NK-92 (cell line): ENCODE measurements around the gene TGFBR2.

Experiments used
- DNase-seq: peaks from one replicate; lab custom pipeline; 2025; ENCODE audit not compliant: unreplicated experiment; lab: John Stamatoyannopoulos, UW

Gene TGFBR2

DNA sequence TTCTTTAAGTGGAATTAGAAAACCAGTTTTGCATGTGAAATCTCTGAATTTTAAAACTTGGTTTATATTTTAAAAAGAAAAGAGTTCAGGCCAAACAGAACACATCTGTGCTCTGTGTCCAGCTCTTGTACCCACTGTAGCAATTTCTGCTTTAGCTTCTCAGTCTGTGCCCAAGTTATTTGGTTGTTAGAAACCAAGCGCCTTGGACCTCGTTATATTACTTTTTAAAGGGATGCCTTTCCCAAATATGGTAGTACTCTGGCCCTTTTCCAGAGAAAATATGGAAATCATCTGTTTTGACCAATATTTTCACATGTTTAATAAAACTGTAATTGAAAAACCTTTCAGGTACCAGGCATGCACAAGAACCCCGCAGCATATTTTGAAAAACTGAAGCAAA is 27.3 kb downstream of the TGFBR2 start:
- DNase-seq: no peak

DNA sequence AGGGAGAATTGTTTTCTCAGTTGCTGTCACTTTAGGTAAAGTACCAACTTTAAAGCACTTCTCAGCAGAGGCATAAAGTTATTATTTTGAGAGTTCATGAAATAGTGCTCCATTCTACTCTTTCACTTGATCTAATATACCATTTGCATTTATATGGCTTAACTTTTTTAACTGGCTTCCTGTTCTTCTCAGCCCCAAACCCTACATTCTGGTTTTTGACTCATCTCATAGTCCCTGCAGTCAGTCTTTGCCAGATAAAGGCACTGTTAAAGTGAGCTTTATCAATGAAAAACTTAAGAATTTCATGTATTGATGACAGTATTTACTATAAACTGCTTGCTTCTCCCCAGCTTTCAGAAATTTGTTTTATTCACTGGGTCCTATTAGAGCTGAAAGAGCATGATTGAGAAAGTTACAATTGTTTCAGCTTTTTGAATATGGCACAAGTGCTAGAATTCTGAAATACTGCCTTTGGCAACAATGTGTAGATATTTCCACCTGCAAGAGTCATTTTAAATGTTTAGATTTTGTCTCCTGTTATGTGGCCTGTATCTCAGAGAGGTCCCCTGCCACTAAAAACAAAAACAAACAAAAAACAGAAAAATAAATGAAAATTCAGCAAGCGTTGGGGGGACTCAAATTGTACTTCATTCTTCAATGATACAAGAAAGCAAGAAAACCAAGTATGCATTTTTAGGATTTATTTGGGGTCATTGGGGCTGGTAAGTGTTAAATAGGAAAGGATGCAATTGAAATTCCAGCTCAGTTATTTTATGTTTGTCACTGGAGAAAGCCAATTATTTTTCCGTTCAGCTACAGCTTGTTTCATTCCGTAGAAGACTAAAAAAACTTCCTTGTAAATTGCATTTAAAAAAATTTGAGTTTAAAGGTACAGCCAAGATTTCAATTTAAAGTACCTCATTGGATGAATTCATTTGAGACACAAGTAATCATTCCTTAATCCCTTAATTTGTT is 28.6 kb downstream of the TGFBR2 start:
- DNase-seq: no peak

- no peak for DNase-seq
Observed at GRCh38 chr3:30637310-30638219, 31.2 kb downstream of the TGFBR2 start.

DNA sequence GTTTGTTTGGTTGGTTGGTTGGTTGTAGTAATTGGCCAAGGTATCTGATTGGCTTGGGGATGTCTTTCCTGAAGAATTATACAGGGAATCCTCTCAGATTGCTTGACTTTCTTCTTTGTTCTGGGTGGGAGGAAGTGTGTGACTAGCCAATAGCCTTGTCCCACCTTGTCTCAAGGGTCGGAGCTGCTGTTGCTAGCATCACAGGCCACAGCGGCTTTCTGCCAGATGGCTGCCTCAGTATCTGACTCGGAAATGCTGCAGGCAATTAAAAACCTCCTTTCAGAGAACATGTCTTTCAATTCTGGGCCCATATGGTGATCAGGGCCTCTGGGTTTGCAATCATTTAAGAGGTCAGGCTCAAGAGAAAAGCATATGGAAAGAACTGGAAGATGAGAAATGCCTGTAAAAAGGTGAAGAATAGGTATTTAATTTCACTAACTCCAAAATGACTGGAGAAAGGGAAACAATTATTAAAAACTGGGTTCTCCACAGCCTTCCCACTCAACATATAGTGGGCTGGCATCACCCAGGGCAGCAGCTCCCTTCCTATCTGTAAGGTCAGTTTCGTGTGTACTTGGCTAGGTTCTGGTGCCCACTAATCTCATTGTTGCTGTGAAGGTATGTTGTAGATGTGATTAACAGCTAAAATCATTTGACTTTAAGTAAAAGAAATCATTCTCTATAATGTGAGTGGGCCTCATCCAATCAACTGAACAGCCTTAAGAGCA is 32.4 kb downstream of the TGFBR2 start:
- DNase-seq: no peak

- no peak for DNase-seq
Observed at GRCh38 chr3:30639937-30640336, 33.5 kb downstream of the TGFBR2 start.

DNA sequence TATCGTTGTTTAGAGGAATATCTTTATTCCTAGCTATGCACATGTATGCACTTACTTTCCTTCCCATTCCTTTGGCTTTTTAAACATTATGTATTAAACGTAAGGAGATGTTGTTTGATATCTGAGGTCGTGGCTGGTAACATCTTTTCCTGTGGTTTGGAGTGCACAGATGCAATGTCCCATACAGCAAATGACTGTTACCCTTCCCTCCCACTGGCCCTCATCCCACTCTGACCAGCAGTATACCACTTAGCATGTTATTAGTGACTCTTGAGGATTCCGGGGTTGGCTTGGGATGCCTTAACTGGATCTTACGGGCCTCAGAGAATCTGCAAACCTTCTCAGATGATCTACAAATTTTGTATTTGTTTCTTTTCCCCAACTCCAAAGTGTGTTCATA is 34.5 kb downstream of the TGFBR2 start:
- DNase-seq: no peak

DNA sequence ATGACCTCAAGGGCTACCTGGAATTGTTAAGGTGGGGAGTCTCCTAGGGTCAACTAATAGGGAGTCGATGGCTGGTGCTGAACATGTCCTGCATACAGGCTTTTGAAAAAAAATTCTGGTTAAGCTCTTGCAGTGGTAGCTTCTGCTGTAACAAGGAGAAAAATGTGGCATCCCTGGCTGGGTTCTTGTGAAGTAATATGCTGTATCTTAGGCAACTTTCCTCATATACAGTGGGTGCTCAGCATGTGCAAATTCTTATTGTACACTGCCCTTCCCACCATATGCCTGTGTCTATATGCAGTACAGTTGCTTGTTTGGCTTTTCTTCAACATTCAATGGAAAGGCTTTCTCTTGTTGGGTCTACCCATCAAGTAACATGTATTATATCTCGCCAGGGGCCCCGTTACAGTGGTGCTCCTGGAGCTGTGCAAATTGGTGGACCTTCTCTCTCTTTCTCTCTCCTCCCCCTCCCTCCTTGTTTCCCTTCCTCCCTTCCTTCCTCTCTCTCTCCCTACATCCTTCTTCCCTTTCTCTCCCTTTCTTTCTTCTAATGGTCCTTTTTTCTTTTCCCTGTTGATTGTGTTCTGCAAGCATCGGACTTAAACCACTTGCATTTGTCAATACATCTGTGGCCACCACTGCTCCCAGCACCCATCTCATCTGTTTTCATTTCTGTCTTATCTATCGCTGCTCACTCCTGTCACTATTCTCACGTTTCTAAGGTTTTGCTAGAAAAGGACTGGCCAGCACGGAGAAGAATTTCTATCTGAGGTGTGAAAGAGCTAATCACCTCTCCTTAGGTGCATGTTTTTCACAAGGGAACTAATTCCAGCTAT is 35.2 kb downstream of the TGFBR2 start:
- DNase-seq: no peak

DNA sequence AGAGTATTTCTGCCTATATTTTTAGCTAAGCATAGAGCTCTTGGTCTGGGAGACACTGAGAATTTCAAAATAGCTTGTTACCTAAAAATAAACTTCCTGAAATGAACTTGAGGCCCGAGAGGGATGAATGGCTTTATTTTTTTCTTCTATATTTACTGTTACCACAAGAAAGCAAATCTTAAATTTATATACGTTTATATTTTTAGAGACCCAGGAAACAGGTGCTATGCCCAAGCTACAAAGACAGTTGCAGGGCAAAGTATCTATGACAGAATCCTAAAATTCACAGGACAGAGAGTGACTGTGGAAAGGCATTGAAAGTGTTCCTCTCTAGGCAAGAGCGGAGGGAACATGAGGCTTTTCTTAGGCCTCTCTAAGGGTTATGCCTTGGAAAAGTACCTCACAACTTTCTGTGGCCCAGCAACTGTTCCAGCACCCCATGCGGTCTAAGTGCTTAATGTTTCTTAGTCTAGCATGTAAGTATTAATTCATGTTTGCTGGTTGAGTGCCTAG is 36.5 kb downstream of the TGFBR2 start:
- DNase-seq: no peak

DNA sequence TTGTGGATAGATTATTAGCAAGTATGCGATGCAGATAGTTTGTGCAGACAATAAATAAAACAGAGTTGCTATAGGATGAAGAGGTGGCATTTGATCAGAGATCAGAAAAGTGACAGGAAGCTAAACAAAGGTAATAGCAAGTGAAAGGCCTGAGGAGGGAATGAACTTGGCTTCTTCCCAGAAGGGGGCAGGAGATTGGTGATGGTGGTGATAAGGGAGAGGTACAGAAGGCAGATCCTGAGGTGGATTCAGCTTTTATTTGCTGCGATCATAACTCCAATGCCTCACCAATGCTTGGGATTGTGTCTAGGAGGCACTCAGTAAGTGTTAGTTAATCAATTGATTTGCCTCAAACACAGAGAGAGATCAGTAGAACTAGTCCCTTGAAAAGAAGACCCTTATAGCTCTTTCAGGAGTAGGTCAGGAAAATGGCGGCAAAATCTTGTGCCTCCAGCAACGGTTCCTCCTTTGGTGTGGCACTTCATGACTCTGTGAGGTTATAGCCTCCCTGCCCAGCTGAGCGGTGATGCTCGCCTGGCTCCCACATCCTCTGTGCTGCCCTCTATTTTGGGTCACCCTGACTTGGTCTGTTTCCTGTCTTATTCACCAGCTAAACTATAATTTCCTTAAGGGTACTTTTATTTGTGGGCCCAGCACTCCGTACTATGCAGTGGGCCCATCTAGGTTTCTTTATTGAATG is 37.5 kb downstream of the TGFBR2 start:
- DNase-seq: no peak

DNA sequence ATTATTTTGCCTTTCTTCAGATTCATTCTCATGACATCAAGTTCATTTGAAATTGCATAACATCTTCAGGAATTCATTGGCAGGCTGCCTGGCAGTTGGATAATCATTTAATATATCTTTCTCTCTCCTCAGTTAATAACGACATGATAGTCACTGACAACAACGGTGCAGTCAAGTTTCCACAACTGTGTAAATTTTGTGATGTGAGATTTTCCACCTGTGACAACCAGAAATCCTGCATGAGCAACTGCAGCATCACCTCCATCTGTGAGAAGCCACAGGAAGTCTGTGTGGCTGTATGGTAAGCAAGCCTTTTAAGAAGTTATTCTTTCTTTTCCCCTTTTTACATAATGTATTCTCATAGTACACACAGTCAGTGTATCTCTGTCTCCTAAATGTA is 38.2 kb downstream of the TGFBR2 start:
- no peak for DNase-seq

GRCh38 chr3:30645077-30645476 is 38.7 kb downstream of the TGFBR2 start:
- DNase-seq: no peak

DNA sequence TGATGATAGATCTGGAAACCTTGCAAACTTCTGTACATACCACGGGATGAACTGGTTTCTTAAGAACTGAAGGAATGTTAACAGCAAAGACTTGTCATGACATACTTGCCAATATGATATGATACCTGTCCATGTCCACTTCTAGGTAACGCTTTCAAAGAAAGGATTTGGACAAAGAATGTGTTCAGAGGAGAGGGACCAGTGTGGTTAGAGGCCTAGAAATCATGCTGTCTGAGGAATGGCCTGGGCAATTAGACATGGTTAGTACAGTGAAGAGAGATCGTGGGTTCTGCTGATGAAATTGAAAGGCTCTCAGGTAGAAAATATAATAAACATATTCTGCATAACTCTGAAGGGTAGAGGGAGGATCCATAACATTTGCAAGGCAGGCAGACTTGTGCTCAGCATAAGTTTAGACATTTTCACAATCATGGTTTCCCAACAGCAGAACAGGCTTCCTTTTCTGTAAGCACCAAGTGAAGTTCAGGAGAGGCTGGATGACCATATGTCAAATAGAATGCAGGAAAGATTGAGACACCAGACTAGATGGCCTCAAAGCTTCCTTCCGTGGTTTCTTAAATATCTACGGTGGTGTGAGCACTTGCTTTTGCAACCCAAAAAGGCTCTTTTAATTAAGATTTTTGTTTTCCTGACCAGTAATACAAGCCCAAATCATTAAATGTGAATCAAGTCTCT is 39.9 kb downstream of the TGFBR2 start:
- no peak for DNase-seq

DNA sequence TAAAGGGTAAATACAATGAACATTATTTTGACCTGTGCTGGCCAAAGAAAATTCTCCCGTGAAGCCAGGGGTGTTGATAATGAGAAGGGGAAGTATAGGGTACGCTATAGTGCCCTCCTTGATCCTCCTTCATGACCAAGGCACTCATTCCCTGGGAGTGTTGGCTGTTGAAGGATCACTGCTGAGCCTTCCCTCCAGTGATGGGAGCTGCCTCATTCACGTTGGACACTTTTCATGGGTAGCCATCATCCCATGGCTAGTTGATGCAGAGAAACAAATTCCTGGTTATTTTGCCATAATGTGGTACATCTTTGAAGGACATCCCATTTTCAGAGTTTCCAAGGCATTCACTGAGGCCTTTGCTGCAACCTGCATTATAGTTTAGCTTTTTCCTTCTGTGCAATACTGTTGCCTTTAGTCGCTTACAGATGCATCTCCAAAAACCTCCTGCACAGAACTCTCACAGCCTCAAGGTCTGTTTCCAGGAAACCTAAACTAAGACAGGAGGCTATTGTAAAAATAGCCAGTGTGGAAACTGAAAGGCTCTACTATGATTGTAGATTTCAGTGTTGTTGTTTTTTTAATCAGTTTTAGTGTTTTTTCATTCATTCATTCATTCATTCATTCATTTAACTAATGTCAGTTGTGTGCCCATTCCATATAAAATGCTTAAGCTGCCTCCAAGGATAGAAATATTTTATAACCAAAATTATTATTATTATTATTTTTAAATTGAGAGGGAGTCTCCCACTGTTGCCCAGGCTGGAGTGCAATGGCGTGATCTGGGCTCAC is 40.8 kb downstream of the TGFBR2 start:
- DNase-seq: no peak

DNA sequence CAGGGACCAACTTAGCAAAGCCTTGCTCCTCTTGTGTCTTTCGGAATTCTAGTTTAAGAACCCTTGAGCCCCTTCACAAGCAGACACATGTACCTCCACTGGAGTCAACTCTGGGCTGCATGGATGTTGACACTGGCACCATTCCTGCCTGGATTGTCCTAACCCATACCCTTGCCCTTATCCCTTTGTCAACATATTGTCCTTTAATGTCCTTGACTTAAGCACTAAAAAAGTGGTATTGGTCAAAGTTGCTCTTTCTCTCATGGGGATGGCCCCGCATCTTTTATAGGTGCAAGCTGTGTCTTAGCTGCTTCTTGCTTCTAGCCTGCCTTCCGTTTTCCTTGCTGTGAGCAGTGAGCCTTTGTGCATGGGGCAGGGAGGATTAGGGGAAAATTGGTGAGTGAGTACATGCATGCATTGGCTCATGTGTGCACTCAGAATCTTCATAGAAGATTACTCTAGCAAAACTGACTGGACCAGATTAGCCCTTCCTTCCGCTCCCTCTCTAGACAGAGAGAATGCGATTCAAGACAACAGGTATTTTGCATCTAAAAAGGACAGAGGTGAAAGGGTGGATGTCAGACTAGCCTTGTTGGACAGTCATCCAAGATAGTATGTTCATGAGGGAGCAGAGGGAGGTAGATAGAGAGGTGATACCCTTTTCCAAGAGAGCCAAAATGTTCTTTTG is 42.4 kb downstream of the TGFBR2 start:
- DNase-seq: no peak

GRCh38 chr3:30649572-30650318 is 43.3 kb downstream of the TGFBR2 start:
- no peak for DNase-seq

DNA sequence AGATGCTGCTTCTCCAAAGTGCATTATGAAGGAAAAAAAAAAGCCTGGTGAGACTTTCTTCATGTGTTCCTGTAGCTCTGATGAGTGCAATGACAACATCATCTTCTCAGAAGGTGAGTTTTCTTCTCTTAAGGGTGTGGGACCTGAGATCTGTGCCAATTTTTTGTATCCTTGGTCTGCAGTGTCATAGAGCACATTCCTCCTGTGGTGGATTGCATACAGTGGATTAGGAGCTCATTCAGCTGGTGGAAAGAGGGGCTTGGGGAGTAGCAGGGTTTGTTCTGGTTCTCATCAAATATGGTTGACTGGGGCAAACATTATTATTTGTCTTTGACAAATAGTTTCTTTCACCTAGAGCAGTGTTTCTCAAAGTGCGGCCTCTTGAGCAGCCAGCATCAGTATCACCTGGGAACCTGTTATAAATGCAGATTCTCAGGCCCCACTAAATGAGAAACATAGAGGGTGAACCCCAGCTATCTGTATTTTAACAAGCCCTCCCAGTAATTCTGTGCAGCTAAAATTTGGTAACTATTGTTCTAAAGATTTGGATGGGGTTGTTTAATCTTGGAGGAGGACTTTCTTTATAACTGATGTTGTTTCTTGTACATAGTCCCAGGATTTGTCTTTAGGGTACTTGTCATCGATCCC is 44.1 kb downstream of the TGFBR2 start:
- no peak for DNase-seq
